Liver (tissue), 9 donors: Measurements from ENCODE around the gene PRKCH. TPM values are rescaled to one million over a fixed set of nuclear protein-coding genes. Genes with fewer than 3 reads are reported as not detected.

Experiments used
- DNase-seq: peaks from one replicate; pipeline ENCODE4 v3.0.0-alpha.2; 2017; ENCODE audit warnings: low spot score
- H3K27ac ChIP-seq, 2 donors: one replicate each; pipeline ENCODE4 v1.7.0; 2013; ENCODE audit warnings: inconsistent platforms in 2 of 2, low read length in 2 of 2, control low read depth in 1 of 2, low read depth in 1 of 2, mild to moderate bottlenecking in 1 of 2
- H3K27me3 ChIP-seq, 4 donors: one replicate each; pipeline versions ENCODE4 v1.6.1 to v1.7.0; 2013; ENCODE audit warnings: low read length in 3 of 4, inconsistent platforms in 1 of 4, mild to moderate bottlenecking in 1 of 4, moderate library complexity in 1 of 4; ENCODE audit not compliant: control insufficient read depth in 4 of 4, insufficient read depth in 4 of 4
- H3K36me3 ChIP-seq, 4 donors: one replicate each; pipeline versions ENCODE4 v1.6.1 to v1.7.0; 2013; ENCODE audit warnings: low read length in 3 of 4, mild to moderate bottlenecking in 3 of 4, low read depth in 1 of 4, moderate library complexity in 1 of 4; ENCODE audit not compliant: control insufficient read depth in 4 of 4, insufficient read depth in 3 of 4
- H3K4me1 ChIP-seq, 4 donors: one replicate each; pipeline versions ENCODE4 v1.6.1 to v1.7.0; 2013; ENCODE audit warnings: low read length in 3 of 4, mild to moderate bottlenecking in 3 of 4, moderate library complexity in 1 of 4; ENCODE audit not compliant: control insufficient read depth in 4 of 4, insufficient read depth in 4 of 4
- H3K4me3 ChIP-seq, 3 donors: one replicate each; pipeline versions ENCODE4 v1.6.1 to v1.7.0; 2013; ENCODE audit warnings: low read length in 3 of 3, control low read depth in 1 of 3, low read depth in 1 of 3, mild to moderate bottlenecking in 1 of 3
- H3K9ac ChIP-seq, 2 donors: one replicate each; pipeline ENCODE4 v1.7.0; 2013; ENCODE audit warnings: low read length in 2 of 2, mild to moderate bottlenecking in 2 of 2, moderate library complexity in 2 of 2, control low read depth in 1 of 2, low read depth in 1 of 2
- H3K9me3 ChIP-seq, 4 donors: one replicate each; pipeline versions ENCODE4 v1.6.1 to v1.7.0; 2013; ENCODE audit warnings: low read length in 3 of 4; ENCODE audit not compliant: control insufficient read depth in 4 of 4
- EGR1 ChIP-seq, 2 donors: IDR thresholded peaks; 2 replicates each; pipeline ENCODE4 v1.6.1; 2016 to 2018; ENCODE audit warnings: antibody characterized with exemption in 2 of 2, low read depth in 2 of 2
- FOXA2 ChIP-seq: IDR thresholded peaks from 2 replicates; pipeline ENCODE4 v1.6.1; 2016; ENCODE audit warnings: antibody characterized with exemption
- GABPA ChIP-seq, 2 donors: IDR thresholded peaks in 1 of 2; conservative IDR thresholded peaks in 1 of 2; 2 replicates each; pipeline ENCODE4 v1.6.1; 2016; ENCODE audit warnings: antibody characterized with exemption in 2 of 2, mild to moderate bottlenecking in 1 of 2, moderate library complexity in 1 of 2
- HNF4G ChIP-seq: IDR thresholded peaks from 2 replicates; pipeline ENCODE4 v1.6.1; 2016; ENCODE audit warnings: antibody characterized with exemption
- JUND ChIP-seq, 2 donors: IDR thresholded peaks; 2 replicates each; pipeline ENCODE4 v1.6.1; 2016; ENCODE audit warnings: antibody characterized with exemption in 2 of 2
- RAD21 ChIP-seq, 2 donors: IDR thresholded peaks; 2 replicates each; pipeline ENCODE4 v1.6.1; 2016; ENCODE audit warnings: antibody characterized with exemption in 2 of 2, mild to moderate bottlenecking in 2 of 2
- RXRA ChIP-seq, 2 donors: IDR thresholded peaks; 2 replicates each; pipeline ENCODE4 v1.6.1; 2017 to 2018; ENCODE audit warnings: antibody characterized with exemption in 2 of 2, mild to moderate bottlenecking in 1 of 2
- SP1 ChIP-seq: IDR thresholded peaks from 2 replicates; pipeline ENCODE4 v1.6.1; 2018; ENCODE audit warnings: antibody characterized with exemption, mild to moderate bottlenecking
- TAF1 ChIP-seq: conservative IDR thresholded peaks from 2 replicates; pipeline ENCODE4 v1.6.1; 2016; ENCODE audit warnings: antibody characterized with exemption, mild to moderate bottlenecking
- YY1 ChIP-seq: IDR thresholded peaks from 2 replicates; pipeline ENCODE4 v1.6.1; 2016; ENCODE audit warnings: antibody characterized with exemption, mild to moderate bottlenecking
- WGBS: extraction: QIAGEN DNeasy Blood & Tissue Kit; methylation state at CpG from one replicate; pipeline ENCODE4 v1.1.7; 2013; 5-methylcytosine and 5-hydroxymethylcytosine counted together
- polyA plus RNA-seq, 2 donors: library from polyadenylated mRNA; stranded (reverse) in 1 of 2; unstranded in 1 of 2; fragments of 200-250 nt in 1 of 2; fragments of >200 nt in 1 of 2; fragmentation: Nextera tagmentation in 1 of 2; extraction: Ambion mirVana in 1 of 2; gene quantifications; one replicate each; pipeline versions ENCODE4 v1.2.1 to v1.2.3, GENCODE V29; 2013 to 2015
- total RNA-seq, 2 donors: library from RNA; depleted of rRNA; stranded (reverse); fragments of >200 nt; gene quantifications; one replicate each; pipeline ENCODE4 v1.2.3, GENCODE V29; 2014
- TF ChIP-seq, protein P1 (sequence below): IDR thresholded peaks from 2 replicates; pipeline ENCODE4 v1.6.1; 2016; ENCODE audit warnings: antibody characterized with exemption
- TF ChIP-seq, protein P2 (sequence below): fragments of 150-350 bp; IDR thresholded peaks from 2 replicates; pipeline ENCODE4 v1.5.1; 2017; ENCODE audit warnings: improper control_type of control experiment, low read depth, low read length; ENCODE audit not compliant: missing input control
- TF ChIP-seq, protein P3 (sequence below): IDR thresholded peaks from 2 replicates; pipeline ENCODE4 v1.6.1; 2016; ENCODE audit warnings: antibody characterized with exemption, mild to moderate bottlenecking
- donor health status: healthy.
- donor health status: healthy.
- donor health status: healthy.
- donor health status: healthy.
- donor health status: healthy.

The PRKCH gene
- total and polyA plus RNA-seq, 4 donors, result 3.9 to 13.7 (median 7.0) TPM

DNA sequence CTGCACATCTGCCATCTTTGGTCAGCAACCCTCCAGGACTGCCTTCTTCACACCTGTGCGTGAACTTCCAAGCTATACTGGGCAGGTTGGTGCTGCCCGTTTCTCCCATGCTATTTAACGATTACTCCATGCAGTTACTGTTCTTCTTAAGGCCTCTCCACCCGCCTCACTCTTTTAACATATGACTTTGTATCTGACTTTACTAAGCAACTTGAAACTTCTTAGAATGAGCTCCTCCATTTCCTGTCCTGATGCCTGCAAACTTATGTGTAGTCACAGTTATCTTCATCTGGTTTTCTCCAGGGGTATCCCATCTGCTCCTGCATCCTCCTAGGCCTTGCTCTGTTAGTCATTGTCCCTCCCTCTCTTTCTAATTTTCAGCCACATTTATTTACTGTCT lies 35.7 kb downstream of the PRKCH start:
- Histone ChIP-seq H3K27me3 (no peaks in the 10 kb centered on the region), H3K4me3 (no peak overlapping the region), H3K4me1 (peaks cover 0 to 1% (median 0%) of the 10 kb centered on the region in 4 donors), H3K9me3 (no peaks in the 10 kb centered on the region), H3K9ac (no peak overlapping the region), H3K27ac (no peak overlapping the region), H3K36me3 (no peaks in the 10 kb centered on the region)
- no peak for DNase-seq
- TF ChIP-seq EGR1 (IDR thresholded peaks at IDR 0.05; ENCODE audit: low read depth in 2 of 2) (no peak), JUND (IDR thresholded peaks at IDR 0.05) (no peak), GABPA (IDR thresholded peaks at IDR 0.05 in 1 of 2, conservative IDR thresholded peaks at IDR 0.05 in 1 of 2) (no peak), HNF4G (no peak), YY1 (no peak), TAF1 (no peak)
- TF ChIP-seq, protein P1, sequence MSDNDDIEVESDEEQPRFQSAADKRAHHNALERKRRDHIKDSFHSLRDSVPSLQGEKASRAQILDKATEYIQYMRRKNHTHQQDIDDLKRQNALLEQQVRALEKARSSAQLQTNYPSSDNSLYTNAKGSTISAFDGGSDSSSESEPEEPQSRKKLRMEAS, result no peak
- 93% methylated on average over 4 of the region's 4 CpGs for WGBS

DNA sequence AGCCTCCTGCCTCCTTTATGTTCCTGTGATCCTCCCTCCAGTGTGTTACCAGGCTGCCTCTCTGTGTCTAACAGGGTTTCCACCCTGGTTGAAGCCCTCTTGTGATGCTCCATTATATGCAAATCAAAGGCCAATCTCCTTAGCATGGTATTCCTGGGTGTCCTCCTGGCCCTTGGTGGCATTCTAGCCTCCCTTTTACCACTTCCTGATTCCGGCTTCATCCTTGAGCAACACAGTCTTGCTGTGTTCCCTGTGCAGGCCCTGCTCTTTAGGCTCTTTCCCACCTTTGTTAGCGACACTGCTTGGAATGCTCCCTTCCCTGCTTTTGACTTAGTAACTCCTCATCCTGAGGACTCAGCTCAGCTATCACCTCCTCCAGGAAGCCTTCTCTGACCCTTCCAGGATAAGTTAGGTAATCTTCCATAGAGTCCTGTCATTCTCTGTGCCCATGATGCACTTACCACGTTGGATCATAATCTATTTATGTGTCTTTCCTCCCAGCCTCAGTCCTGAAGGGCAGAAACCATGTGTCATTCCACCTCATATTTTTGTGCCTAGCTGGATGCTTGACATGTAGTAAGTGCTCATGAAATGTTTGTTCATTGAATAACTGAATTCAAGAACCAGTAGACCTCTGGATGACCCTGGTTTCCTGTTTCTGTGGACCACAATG lies 37.3 kb downstream of the PRKCH start:
- H3K9me3 ChIP-seq, result no peaks in the 10 kb centered on the region
- H3K4me1 ChIP-seq, result peaks cover 0 to 1% (median 0%) of the 10 kb centered on the region in 4 donors
- no peak for DNase-seq
- H3K4me3 ChIP-seq, result no peak overlapping the region
- H3K36me3 ChIP-seq, result no peaks in the 10 kb centered on the region
- TF ChIP-seq, protein P2, sequence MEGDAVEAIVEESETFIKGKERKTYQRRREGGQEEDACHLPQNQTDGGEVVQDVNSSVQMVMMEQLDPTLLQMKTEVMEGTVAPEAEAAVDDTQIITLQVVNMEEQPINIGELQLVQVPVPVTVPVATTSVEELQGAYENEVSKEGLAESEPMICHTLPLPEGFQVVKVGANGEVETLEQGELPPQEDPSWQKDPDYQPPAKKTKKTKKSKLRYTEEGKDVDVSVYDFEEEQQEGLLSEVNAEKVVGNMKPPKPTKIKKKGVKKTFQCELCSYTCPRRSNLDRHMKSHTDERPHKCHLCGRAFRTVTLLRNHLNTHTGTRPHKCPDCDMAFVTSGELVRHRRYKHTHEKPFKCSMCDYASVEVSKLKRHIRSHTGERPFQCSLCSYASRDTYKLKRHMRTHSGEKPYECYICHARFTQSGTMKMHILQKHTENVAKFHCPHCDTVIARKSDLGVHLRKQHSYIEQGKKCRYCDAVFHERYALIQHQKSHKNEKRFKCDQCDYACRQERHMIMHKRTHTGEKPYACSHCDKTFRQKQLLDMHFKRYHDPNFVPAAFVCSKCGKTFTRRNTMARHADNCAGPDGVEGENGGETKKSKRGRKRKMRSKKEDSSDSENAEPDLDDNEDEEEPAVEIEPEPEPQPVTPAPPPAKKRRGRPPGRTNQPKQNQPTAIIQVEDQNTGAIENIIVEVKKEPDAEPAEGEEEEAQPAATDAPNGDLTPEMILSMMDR, result no peak
- no peak overlapping the region for H3K27ac ChIP-seq
- WGBS, result 83% methylated on average over 3 of the region's 3 CpGs
- no peak overlapping the region for H3K9ac ChIP-seq
- no peaks in the 10 kb centered on the region for H3K27me3 ChIP-seq

DNA sequence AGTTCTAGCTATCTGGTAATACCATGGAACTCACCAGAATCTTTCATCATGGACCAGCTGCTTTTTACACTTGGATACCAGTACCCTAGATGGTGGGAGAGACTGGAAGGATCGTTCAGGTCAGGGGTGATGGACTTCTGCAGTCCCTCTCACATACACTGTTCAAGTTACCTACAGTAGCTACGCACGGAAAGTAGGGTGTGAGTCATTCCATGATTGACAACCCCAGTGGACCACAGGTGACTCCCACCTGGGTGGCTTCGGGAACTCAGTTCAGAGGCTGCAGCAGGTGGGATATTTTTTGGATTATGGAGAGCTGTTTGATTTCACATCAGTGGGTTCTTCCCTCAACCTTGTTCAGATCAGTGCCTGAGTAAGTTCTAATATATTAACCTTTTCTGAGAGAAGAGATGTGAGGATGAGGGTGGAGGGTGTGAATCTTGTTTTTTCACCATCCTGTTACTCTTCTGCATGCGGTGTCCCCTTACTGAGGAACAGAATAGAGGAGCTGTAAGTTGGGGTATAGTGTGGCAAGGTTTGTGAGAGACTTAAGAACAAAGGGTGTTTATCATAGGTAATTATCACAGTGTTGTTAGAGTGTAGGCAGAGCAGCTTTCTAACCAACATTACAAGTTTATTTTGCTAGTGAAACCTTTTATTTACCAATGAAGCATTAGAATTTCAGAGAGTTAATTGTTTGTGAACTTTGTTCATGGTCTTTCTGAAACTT lies 39.6 kb downstream of the PRKCH start:
- Histone ChIP-seq H3K9me3 (no peaks in the 10 kb centered on the region), H3K4me3 (no peak overlapping the region), H3K4me1 (peaks cover 0 to 1% (median 0%) of the 10 kb centered on the region in 4 donors), H3K36me3 (no peaks in the 10 kb centered on the region), H3K27me3 (no peaks in the 10 kb centered on the region), H3K9ac (no peak overlapping the region), H3K27ac (no peak overlapping the region)
- 83% methylated on average over 5 of the region's 5 CpGs for WGBS
- DNase-seq, result no peak
- TF ChIP-seq RAD21 (IDR thresholded peaks at IDR 0.05) (no peak), RXRA (IDR thresholded peaks at IDR 0.05) (no peak), HNF4G (no peak), FOXA2 (no peak), GABPA (IDR thresholded peaks at IDR 0.05 in 1 of 2, conservative IDR thresholded peaks at IDR 0.05 in 1 of 2) (no peak), SP1 (no peak)
- TF ChIP-seq, protein P3, sequence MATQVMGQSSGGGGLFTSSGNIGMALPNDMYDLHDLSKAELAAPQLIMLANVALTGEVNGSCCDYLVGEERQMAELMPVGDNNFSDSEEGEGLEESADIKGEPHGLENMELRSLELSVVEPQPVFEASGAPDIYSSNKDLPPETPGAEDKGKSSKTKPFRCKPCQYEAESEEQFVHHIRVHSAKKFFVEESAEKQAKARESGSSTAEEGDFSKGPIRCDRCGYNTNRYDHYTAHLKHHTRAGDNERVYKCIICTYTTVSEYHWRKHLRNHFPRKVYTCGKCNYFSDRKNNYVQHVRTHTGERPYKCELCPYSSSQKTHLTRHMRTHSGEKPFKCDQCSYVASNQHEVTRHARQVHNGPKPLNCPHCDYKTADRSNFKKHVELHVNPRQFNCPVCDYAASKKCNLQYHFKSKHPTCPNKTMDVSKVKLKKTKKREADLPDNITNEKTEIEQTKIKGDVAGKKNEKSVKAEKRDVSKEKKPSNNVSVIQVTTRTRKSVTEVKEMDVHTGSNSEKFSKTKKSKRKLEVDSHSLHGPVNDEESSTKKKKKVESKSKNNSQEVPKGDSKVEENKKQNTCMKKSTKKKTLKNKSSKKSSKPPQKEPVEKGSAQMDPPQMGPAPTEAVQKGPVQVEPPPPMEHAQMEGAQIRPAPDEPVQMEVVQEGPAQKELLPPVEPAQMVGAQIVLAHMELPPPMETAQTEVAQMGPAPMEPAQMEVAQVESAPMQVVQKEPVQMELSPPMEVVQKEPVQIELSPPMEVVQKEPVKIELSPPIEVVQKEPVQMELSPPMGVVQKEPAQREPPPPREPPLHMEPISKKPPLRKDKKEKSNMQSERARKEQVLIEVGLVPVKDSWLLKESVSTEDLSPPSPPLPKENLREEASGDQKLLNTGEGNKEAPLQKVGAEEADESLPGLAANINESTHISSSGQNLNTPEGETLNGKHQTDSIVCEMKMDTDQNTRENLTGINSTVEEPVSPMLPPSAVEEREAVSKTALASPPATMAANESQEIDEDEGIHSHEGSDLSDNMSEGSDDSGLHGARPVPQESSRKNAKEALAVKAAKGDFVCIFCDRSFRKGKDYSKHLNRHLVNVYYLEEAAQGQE, result no peak
- TF ChIP-seq, protein P1, result no peak
